ENCODE results near the gene MMP15. TPM values are rescaled to one million over a fixed set of nuclear protein-coding genes. Genes with fewer than 3 reads are reported as not detected.
"Not testable (repeated sequence)": the region's sequence is repeated elsewhere in the genome, so short reads cannot be mapped to it uniquely, and the experiment has no call there.

MMP15 gene
- total RNA-seq, 1 donor from 2014 or later = 78.7 TPM

GRCh38 chr16:58076514-58076913, 51.0 kb downstream of the MMP15 start:
- DNase-seq (ENCODE audit: low read depth) = no peak
- no peaks in the 10 kb centered on the region for H3K27me3 ChIP-seq (ENCODE audit: control insufficient read depth, insufficient read depth, low read length)
- no peak overlapping the region for H3K4me3 ChIP-seq (ENCODE audit: low read depth, low read length)
- TF ChIP-seq CTCF (IDR thresholded peaks at IDR 0.05; ENCODE audit: insufficient read depth, low read length, poor library complexity, severe bottlenecking) = no peak
- H3K36me3 ChIP-seq (ENCODE audit: control insufficient read depth, insufficient read depth, low read length) = no peaks in the 10 kb centered on the region

- no peak for TF ChIP-seq CTCF (IDR thresholded peaks at IDR 0.05; ENCODE audit: insufficient read depth, low read length, poor library complexity, severe bottlenecking)
- Histone ChIP-seq H3K36me3 (ENCODE audit: control insufficient read depth, insufficient read depth, low read length) (no peaks in the 10 kb centered on the region), H3K4me3 (ENCODE audit: low read depth, low read length) (no peak overlapping the region), H3K27me3 (ENCODE audit: control insufficient read depth, insufficient read depth, low read length) (no peaks in the 10 kb centered on the region)
- DNase-seq (ENCODE audit: low read depth) = no peak
These were observed 52.2 kb downstream of the MMP15 start for GRCh38 chr16:58077796-58078195.

DNA sequence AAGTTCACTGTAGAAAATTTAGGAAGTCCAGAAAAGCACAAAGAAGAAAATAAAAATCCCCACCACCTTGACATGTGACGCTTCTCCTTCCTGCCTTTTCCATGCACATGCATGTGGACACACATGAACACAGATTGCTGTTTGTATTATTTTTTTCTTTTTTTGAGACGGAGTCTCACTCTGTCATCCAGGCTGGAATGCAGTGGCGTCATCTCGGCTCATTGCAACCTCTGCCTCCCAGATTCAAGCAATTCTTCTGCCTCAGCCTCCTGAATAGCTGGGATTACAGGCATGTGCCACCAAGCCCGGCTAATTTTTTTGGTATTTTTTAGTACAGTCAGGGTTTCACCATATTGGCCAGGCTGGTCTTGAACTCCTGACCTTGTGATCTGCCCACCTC, 55.1 kb downstream of the MMP15 start:
- not testable (repeated sequence) for DNase-seq (ENCODE audit: low read depth); H3K36me3 ChIP-seq (ENCODE audit: control insufficient read depth, insufficient read depth, low read length); H3K27me3 ChIP-seq (ENCODE audit: control insufficient read depth, insufficient read depth, low read length); H3K4me3 ChIP-seq (ENCODE audit: low read depth, low read length)

DNA sequence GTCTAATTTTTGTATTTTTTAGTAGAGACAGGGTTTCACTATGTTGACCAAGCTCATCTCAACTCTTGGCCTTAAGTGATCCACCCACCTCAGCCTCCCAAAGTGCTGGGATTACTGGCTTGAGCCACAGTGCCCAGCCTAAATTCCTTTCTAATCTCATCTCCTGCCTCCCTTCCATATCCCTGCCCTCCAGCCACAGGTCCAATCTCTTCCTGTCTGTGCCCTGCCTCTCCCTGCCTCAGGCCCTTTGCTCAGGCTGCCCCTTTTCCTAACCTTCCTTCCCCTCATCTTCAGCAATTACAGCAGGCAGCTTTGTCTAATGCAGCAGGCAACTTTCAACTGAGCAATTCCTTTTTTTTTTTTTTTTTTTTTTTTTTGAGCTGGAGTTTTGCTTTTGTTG, 56.8 kb downstream of the MMP15 start:
- Histone ChIP-seq H3K4me3 (ENCODE audit: low read depth, low read length) (no peak overlapping the region), H3K27me3 (ENCODE audit: control insufficient read depth, insufficient read depth, low read length) (no peaks in the 10 kb centered on the region), H3K36me3 (ENCODE audit: control insufficient read depth, insufficient read depth, low read length) (no peaks in the 10 kb centered on the region)
- no peak for DNase-seq (ENCODE audit: low read depth)
- TF ChIP-seq CTCF (IDR thresholded peaks at IDR 0.05; ENCODE audit: insufficient read depth, low read length, poor library complexity, severe bottlenecking) = no peak

DNA sequence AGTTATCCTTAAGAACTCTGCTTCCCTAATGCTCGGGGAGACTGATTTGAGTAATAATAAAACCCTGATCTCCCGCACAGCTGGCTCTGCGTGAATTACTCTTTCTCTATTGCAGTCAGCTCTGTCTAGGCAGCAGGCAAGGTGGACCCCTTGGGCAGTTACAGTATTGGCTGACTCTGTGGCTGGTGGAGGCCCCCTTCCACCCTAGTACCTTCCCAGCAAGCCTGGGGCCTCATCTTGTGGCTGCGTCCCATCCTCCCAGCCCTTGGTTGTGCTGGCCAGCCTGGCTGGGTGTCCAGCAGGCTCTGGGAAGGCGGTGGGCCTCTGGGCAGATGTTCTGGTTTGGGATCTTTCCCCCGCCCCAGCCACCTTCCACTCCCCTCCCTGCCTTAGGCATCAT, 59.1 kb downstream of the MMP15 start:
- H3K36me3 ChIP-seq (ENCODE audit: control insufficient read depth, insufficient read depth, low read length) = no peaks in the 10 kb centered on the region
- no peaks in the 10 kb centered on the region for H3K27me3 ChIP-seq (ENCODE audit: control insufficient read depth, insufficient read depth, low read length)
- TF ChIP-seq CTCF (IDR thresholded peaks at IDR 0.05; ENCODE audit: insufficient read depth, low read length, poor library complexity, severe bottlenecking) = no peak
- no peak for DNase-seq (ENCODE audit: low read depth)
- H3K4me3 ChIP-seq (ENCODE audit: low read depth, low read length) = no peak overlapping the region

DNA sequence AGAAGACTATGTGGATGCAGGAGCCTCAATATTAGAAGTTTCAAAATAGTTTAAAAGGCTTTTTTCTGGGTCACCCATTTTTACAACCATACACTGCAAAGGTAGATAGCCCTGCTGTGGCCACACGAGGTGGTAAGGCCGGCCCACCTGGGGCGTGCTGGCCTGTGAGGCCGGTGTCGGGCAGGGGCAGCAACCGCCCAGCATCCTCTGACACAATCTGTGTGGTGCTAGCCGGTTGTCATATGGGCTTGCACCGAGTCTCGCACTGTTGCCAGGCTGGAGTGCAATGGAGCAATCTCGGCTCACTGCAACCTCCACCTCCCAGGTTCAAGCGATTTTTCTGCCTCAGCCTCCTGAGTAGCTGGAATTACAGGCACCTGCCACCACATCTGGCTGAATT, 59.6 kb downstream of the MMP15 start:
- TF ChIP-seq CTCF (IDR thresholded peaks at IDR 0.05; ENCODE audit: insufficient read depth, low read length, poor library complexity, severe bottlenecking) = no peak
- H3K27me3 ChIP-seq (ENCODE audit: control insufficient read depth, insufficient read depth, low read length) = no peaks in the 10 kb centered on the region
- H3K36me3 ChIP-seq (ENCODE audit: control insufficient read depth, insufficient read depth, low read length) = no peaks in the 10 kb centered on the region
- no peak for DNase-seq (ENCODE audit: low read depth)
- no peak overlapping the region for H3K4me3 ChIP-seq (ENCODE audit: low read depth, low read length)
